Body of pancreas (tissue), 4 donors: Measurements from ENCODE around the gene HLA-B.

Source experiments
- POLR2A ChIP-seq, 3 donors: fragments of 450-650 bp; IDR thresholded peaks; one replicate each; pipeline ENCODE4 v1.6.1; 2016; ENCODE audit warnings: antibody characterized with exemption in 3 of 3, mild to moderate bottlenecking in 2 of 3
- TF ChIP-seq, protein P1 (sequence below), 7 experiments: fragments of 450-650 bp in 4 of 7; fragments of 200-600 bp in 3 of 7; sonication (generic) in 3 of 7; IDR thresholded peaks; one replicate each; pipeline ENCODE4 v1.5.1; 2016 to 2019; ENCODE audit warnings: antibody characterized with exemption in 7 of 7

- no peak for TF ChIP-seq POLR2A (IDR thresholded peaks at IDR 0.05)
- TF ChIP-seq, protein P1, sequence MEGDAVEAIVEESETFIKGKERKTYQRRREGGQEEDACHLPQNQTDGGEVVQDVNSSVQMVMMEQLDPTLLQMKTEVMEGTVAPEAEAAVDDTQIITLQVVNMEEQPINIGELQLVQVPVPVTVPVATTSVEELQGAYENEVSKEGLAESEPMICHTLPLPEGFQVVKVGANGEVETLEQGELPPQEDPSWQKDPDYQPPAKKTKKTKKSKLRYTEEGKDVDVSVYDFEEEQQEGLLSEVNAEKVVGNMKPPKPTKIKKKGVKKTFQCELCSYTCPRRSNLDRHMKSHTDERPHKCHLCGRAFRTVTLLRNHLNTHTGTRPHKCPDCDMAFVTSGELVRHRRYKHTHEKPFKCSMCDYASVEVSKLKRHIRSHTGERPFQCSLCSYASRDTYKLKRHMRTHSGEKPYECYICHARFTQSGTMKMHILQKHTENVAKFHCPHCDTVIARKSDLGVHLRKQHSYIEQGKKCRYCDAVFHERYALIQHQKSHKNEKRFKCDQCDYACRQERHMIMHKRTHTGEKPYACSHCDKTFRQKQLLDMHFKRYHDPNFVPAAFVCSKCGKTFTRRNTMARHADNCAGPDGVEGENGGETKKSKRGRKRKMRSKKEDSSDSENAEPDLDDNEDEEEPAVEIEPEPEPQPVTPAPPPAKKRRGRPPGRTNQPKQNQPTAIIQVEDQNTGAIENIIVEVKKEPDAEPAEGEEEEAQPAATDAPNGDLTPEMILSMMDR (IDR thresholded peaks at IDR 0.05), result no peak
Measured at GRCh38 chr6:31351033-31351380, 6.0 kb downstream of the HLA-B start.
